Natural killer cell (primary cell): ENCODE results near the gene SEC24D. TPM values are rescaled to one million over a fixed set of nuclear protein-coding genes. Genes with fewer than 3 reads are reported as not detected.
"Not testable (repeated sequence)": the region's sequence is repeated elsewhere in the genome, so short reads cannot be mapped to it uniquely, and the experiment has no call there.

ENCODE experiments used
- ATAC-seq, 3 donors: fragments of 150-1000 bp in 2 of 3; fragments of 200-7000 bp in 1 of 3; cut with Tn5 transposase; 1 replicate in 1 of 3; 2 replicates in 2 of 3; pipeline ENCODE4 v1.10.0; 2021; ENCODE audit warnings: mild to moderate bottlenecking in 2 of 3, moderate library complexity in 2 of 3
- DNase-seq, 2 donors: peaks; one replicate each; pipeline versions ENCODE4 v3.0.0 to v3.0.0-alpha.2; 2013 to 2021; ENCODE audit warnings: mixed read lengths in 1 of 2
- H3K27ac ChIP-seq: one replicate; pipeline ENCODE4 v1.5.1; 2013; ENCODE audit warnings: mild to moderate bottlenecking, low read length
- H3K27me3 ChIP-seq: one replicate; pipeline ENCODE4 v1.6.1; 2013; ENCODE audit warnings: low read length; ENCODE audit not compliant: control insufficient read depth, insufficient read depth
- H3K36me3 ChIP-seq: one replicate; pipeline ENCODE4 v1.6.1; 2013; ENCODE audit warnings: low read length; ENCODE audit not compliant: control insufficient read depth, insufficient read depth
- H3K4me1 ChIP-seq: one replicate; pipeline ENCODE4 v1.6.1; 2013; ENCODE audit warnings: low read length; ENCODE audit not compliant: control insufficient read depth, insufficient read depth
- H3K4me3 ChIP-seq: one replicate; pipeline ENCODE4 v1.5.1; 2013; ENCODE audit warnings: low read length
- H3K9me3 ChIP-seq: one replicate; pipeline ENCODE4 v1.6.1; 2013; ENCODE audit warnings: low read length; ENCODE audit not compliant: control insufficient read depth, insufficient read depth
- H3K27ac Mint-ChIP-seq, 2 donors: one replicate each; pipeline ENCODE4 v1.8.0; 2022; ENCODE audit warnings: mild to moderate bottlenecking in 2 of 2, mixed read lengths in 2 of 2, moderate library complexity in 1 of 2
- H3K27me3 Mint-ChIP-seq, 2 donors: one replicate each; pipeline ENCODE4 v1.8.0; 2022; ENCODE audit warnings: low read depth in 2 of 2, mixed read lengths in 2 of 2
- H3K36me3 Mint-ChIP-seq: one replicate; pipeline ENCODE4 v1.8.0; 2022; ENCODE audit warnings: mixed read lengths
- H3K4me1 Mint-ChIP-seq, 2 donors: one replicate each; pipeline ENCODE4 v1.8.0; 2022; ENCODE audit warnings: mixed read lengths in 2 of 2
- H3K4me3 Mint-ChIP-seq: one replicate; pipeline ENCODE4 v1.8.0; 2022; ENCODE audit warnings: mild to moderate bottlenecking, moderate library complexity, mixed read lengths
- H3K9me3 Mint-ChIP-seq, 2 donors: one replicate each; pipeline ENCODE4 v1.8.0; 2022; ENCODE audit warnings: mixed read lengths in 2 of 2
- CTCF ChIP-seq: fragments of 200-600 bp; IDR thresholded peaks from one replicate; pipeline ENCODE4 v1.8.0; 2022; ENCODE audit warnings: antibody characterized with exemption
- WGBS: methylation state at CpG from one replicate; pipeline ENCODE4 v1.1.7; 2013; ENCODE audit warnings: missing lambda C conversion rate; ENCODE audit not compliant: insufficient coverage; 5-methylcytosine and 5-hydroxymethylcytosine counted together
- intact Hi-C: fragments of 100-400 bp; cut with micrococcal nuclease; formaldehyde crosslinking; loops from one replicate; pipeline ENCODE4 v1.14.2; 2022
- total RNA-seq, 4 donors: library from RNA; stranded (reverse); fragments of 120-200 nt in 1 of 4; gene quantifications; one replicate each; pipeline versions ENCODE4 v1.2.3 to v1.2.4, GENCODE V29; 2013 to 2022

Gene SEC24D
- total RNA-seq, 3 donors from 2014 or later (not counting 1 experiment from before 2014, with no cell fraction given): 32.7 to 50.2 (median 35.2) TPM

GRCh38 chr4:118797558-118798142 is 38.3 kb downstream of the SEC24D start:
- Histone ChIP-seq H3K36me3 (peaks cover 39% of the 10 kb centered on the region), H3K4me1 (no peaks in the 10 kb centered on the region), H3K27ac (no peak overlapping the region), H3K27me3 (no peaks in the 10 kb centered on the region), H3K4me3 (no peak overlapping the region), H3K9me3 (no peaks in the 10 kb centered on the region)
- Mint-ChIP-seq H3K4me3 (no peak overlapping the region), H3K27me3 (no peaks in the 10 kb centered on the region), H3K4me1 (no peaks in the 10 kb centered on the region), H3K9me3 (no peaks in the 10 kb centered on the region), H3K36me3 (peaks cover 28% of the 10 kb centered on the region), H3K27ac (no peak overlapping the region)
- TF ChIP-seq CTCF: no peak
- intact Hi-C loops: no loop called here
- DNase-seq (no peak), ATAC-seq (no peak)
- WGBS: 93% methylated on average over 3 of the region's 3 CpGs

GRCh38 chr4:118791690-118792446 is 44.1 kb downstream of the SEC24D start:
- H3K27me3 ChIP-seq, H3K9me3 ChIP-seq, H3K4me1 ChIP-seq, H3K4me3 Mint-ChIP-seq, DNase-seq, H3K27ac Mint-ChIP-seq, H3K9me3 Mint-ChIP-seq, H3K4me1 Mint-ChIP-seq, H3K4me3 ChIP-seq, H3K36me3 Mint-ChIP-seq, intact Hi-C loops, H3K27me3 Mint-ChIP-seq, ATAC-seq, H3K27ac ChIP-seq: not testable (repeated sequence)
- WGBS: 94% methylated on average over 49 of the region's 58 CpGs
- peaks cover 26% of the 10 kb centered on the region for H3K36me3 ChIP-seq

- no peaks in the 10 kb centered on the region for H3K36me3 Mint-ChIP-seq
- H3K36me3 ChIP-seq: peaks cover 15% of the 10 kb centered on the region
- no peak overlapping the region for H3K4me3 Mint-ChIP-seq
- no peak for ATAC-seq
- H3K27me3 Mint-ChIP-seq: no peaks in the 10 kb centered on the region
- no peak overlapping the region for H3K27ac Mint-ChIP-seq
- no peak overlapping the region for H3K27ac ChIP-seq
- no peak for DNase-seq
- no peaks in the 10 kb centered on the region for H3K9me3 ChIP-seq
- H3K9me3 Mint-ChIP-seq: no peaks in the 10 kb centered on the region
- WGBS: 95% methylated on average over 5 of the region's 5 CpGs
- no peaks in the 10 kb centered on the region for H3K4me1 Mint-ChIP-seq
- H3K4me3 ChIP-seq: no peak overlapping the region
- intact Hi-C loops: no loop called here
- TF ChIP-seq CTCF: no peak
- no peaks in the 10 kb centered on the region for H3K27me3 ChIP-seq
- no peaks in the 10 kb centered on the region for H3K4me1 ChIP-seq
Measured at GRCh38 chr4:118790544-118790943, 45.4 kb downstream of the SEC24D start.

- Mint-ChIP-seq H3K27ac (no peak overlapping the region), H3K4me3 (no peak overlapping the region), H3K9me3 (no peaks in the 10 kb centered on the region), H3K27me3 (no peaks in the 10 kb centered on the region), H3K36me3 (no peaks in the 10 kb centered on the region), H3K4me1 (no peaks in the 10 kb centered on the region)
- Histone ChIP-seq H3K9me3 (no peaks in the 10 kb centered on the region), H3K36me3 (peaks cover 14% of the 10 kb centered on the region), H3K4me3 (no peak overlapping the region), H3K27ac (no peak overlapping the region), H3K27me3 (no peaks in the 10 kb centered on the region), H3K4me1 (no peaks in the 10 kb centered on the region)
- DNase-seq (no peak), ATAC-seq (no peak)
- intact Hi-C loops: no loop called here
- no peak for TF ChIP-seq CTCF
Measured at GRCh38 chr4:118788911-118789310, 47.0 kb downstream of the SEC24D start.
